NT2/D1 (cell line): ENCODE measurements around the gene CBR4.

Experiments used
- SUZ12 ChIP-seq: IDR thresholded peaks from 2 replicates; pipeline ENCODE4 v1.6.1; 2011; ENCODE audit not compliant: insufficient read length, insufficient read depth; ENCODE audit errors: extremely low read depth
- YY1 ChIP-seq: IDR thresholded peaks from 2 replicates; pipeline ENCODE4 v1.6.1; 2011; ENCODE audit not compliant: insufficient read length, insufficient read depth
- ZNF274 ChIP-seq: IDR thresholded peaks from 2 replicates; pipeline ENCODE4 v1.6.1; 2011; ENCODE audit warnings: mild to moderate bottlenecking, low read depth, low read length

DNA sequence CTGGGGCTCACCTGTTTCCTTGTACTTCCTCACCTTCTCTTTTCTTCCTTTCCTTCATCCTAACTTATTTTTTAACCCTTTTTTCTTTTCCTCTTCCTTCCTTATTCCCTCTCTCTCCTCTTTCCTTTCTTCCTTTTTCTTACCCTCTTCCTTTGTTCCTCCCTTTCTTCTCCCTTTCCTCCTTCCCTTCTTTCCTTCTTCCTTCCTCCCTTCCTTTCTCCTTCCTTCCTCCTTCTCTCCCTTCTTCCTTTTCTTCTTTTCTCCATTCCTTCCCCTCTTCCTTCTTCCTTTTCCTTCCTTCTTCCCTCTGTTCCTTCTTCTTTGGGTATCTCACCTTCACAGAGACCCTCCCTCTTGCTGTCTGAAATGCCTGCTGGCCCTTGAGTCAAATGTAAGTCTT lies 22.1 kb upstream of the CBR4 start:
- no peak for TF ChIP-seq ZNF274
- no peak for TF ChIP-seq YY1
- no peak for TF ChIP-seq SUZ12
